GM18519 (cell line): ENCODE measurements around the gene ADGRB2.

Experiments
- ATAC-seq: cut with Tn5 transposase; IDR thresholded peaks from one replicate; pipeline ENCODE4 v1.9.1; 2021; ENCODE audit warnings: mild to moderate bottlenecking, moderate library complexity; ENCODE audit not compliant: unreplicated experiment, low FRiP score

Gene ADGRB2

GRCh38 chr1:31782421-31783410, 18.6 kb upstream of the ADGRB2 start:
- ATAC-seq: no peak

- ATAC-seq: no peak
Measured at GRCh38 chr1:31781756-31782371, 17.7 kb upstream of the ADGRB2 start.

GRCh38 chr1:31781138-31781755, 17.1 kb upstream of the ADGRB2 start:
- ATAC-seq: no peak

GRCh38 chr1:31780632-31781031, 16.5 kb upstream of the ADGRB2 start:
- ATAC-seq: no peak

- ATAC-seq: no peak
Measured at GRCh38 chr1:31779687-31780086, 15.5 kb upstream of the ADGRB2 start.

- no peak for ATAC-seq
Measured at GRCh38 chr1:31778763-31779488, 14.8 kb upstream of the ADGRB2 start.

- no peak for ATAC-seq
Measured at GRCh38 chr1:31776516-31776915, 12.4 kb upstream of the ADGRB2 start.

GRCh38 chr1:31776032-31776431, 11.9 kb upstream of the ADGRB2 start:
- no peak for ATAC-seq

- no peak for ATAC-seq
Measured at GRCh38 chr1:31775210-31775999, 11.3 kb upstream of the ADGRB2 start.

- ATAC-seq: no peak
Measured at GRCh38 chr1:31774495-31774894, 10.4 kb upstream of the ADGRB2 start.

GRCh38 chr1:31773861-31774260, 9.7 kb upstream of the ADGRB2 start:
- no peak for ATAC-seq

- no peak for ATAC-seq
Measured at GRCh38 chr1:31772669-31773248, 8.6 kb upstream of the ADGRB2 start.

GRCh38 chr1:31771891-31772668, 7.9 kb upstream of the ADGRB2 start:
- ATAC-seq: no peak

GRCh38 chr1:31769720-31770390, 5.7 kb upstream of the ADGRB2 start:
- no peak for ATAC-seq

GRCh38 chr1:31768939-31769704, 5.0 kb upstream of the ADGRB2 start:
- ATAC-seq: no peak

GRCh38 chr1:31768407-31768907, 4.3 kb upstream of the ADGRB2 start:
- no peak for ATAC-seq

- no peak for ATAC-seq
Measured at GRCh38 chr1:31767225-31767624, 3.1 kb upstream of the ADGRB2 start.
